Immature natural killer cell (primary cell): ENCODE results near the gene GRIK4. TPM values are rescaled to one million over a fixed set of nuclear protein-coding genes. Genes with fewer than 3 reads are reported as not detected.
"Not testable (repeated sequence)": the region's sequence is repeated elsewhere in the genome, so short reads cannot be mapped to it uniquely, and the experiment has no call there.

ENCODE experiments used
- DNase-seq, 3 donors: peaks; one replicate each; pipeline ENCODE4 v3.0.0; 2022; ENCODE audit warnings: mixed read lengths in 1 of 3
- H3K27ac Mint-ChIP-seq, 6 donors: one replicate each; pipeline ENCODE4 v1.8.0; 2020; ENCODE audit warnings: mixed read lengths in 6 of 6, mild to moderate bottlenecking in 5 of 6, inconsistent platforms in 4 of 6, moderate library complexity in 3 of 6
- H3K27me3 Mint-ChIP-seq, 3 donors: one replicate each; pipeline ENCODE4 v1.8.0; 2020 to 2021; ENCODE audit warnings: low read depth in 3 of 3, mild to moderate bottlenecking in 3 of 3, mixed read lengths in 3 of 3, moderate library complexity in 3 of 3, inconsistent platforms in 1 of 3
- H3K36me3 Mint-ChIP-seq, 3 donors: one replicate each; pipeline ENCODE4 v1.8.0; 2020; ENCODE audit warnings: mixed read lengths in 3 of 3, inconsistent platforms in 2 of 3, mild to moderate bottlenecking in 2 of 3
- H3K4me1 Mint-ChIP-seq, 2 donors: one replicate each; pipeline ENCODE4 v1.8.0; 2020; ENCODE audit warnings: inconsistent platforms in 2 of 2, mild to moderate bottlenecking in 2 of 2, mixed read lengths in 2 of 2, moderate library complexity in 1 of 2
- H3K4me3 Mint-ChIP-seq, 5 donors: one replicate each; pipeline ENCODE4 v1.8.0; 2020; ENCODE audit warnings: mild to moderate bottlenecking in 5 of 5, mixed read lengths in 5 of 5, inconsistent platforms in 3 of 5, moderate library complexity in 3 of 5
- H3K9me3 Mint-ChIP-seq, 6 donors: one replicate each; pipeline ENCODE4 v1.8.0; 2020; ENCODE audit warnings: mild to moderate bottlenecking in 6 of 6, mixed read lengths in 6 of 6, inconsistent platforms in 4 of 6, moderate library complexity in 3 of 6
- polyA plus RNA-seq, 3 donors: library from polyadenylated mRNA; unstranded; fragments of 300-500 nt; fragmentation: Illumina TruSeq; gene quantifications; one replicate each; pipeline ENCODE4 v1.2.3, GENCODE V29; 2021

The GRIK4 gene
- polyA plus RNA-seq, 3 donors from 2014 or later = 0.85 to 3.6 (median 2.0) TPM

- no peak overlapping the region for H3K27ac Mint-ChIP-seq
- no peak for DNase-seq
- peaks cover 0 to 7% (median 0%) of the 10 kb centered on the region in 3 donors for H3K36me3 Mint-ChIP-seq
- no peaks in the 10 kb centered on the region for H3K9me3 Mint-ChIP-seq
- H3K4me3 Mint-ChIP-seq = no peak overlapping the region
- H3K4me1 Mint-ChIP-seq = no peaks in the 10 kb centered on the region
- H3K27me3 Mint-ChIP-seq = peaks cover 3 to 20% (median 19%) of the 10 kb centered on the region in 3 donors
Observed at GRCh38 chr11:120499088-120499487, 12.5 kb upstream of the GRIK4 start.

- H3K27me3 Mint-ChIP-seq = peaks cover 3 to 24% (median 19%) of the 10 kb centered on the region in 3 donors
- peaks cover 0 to 7% (median 0%) of the 10 kb centered on the region in 3 donors for H3K36me3 Mint-ChIP-seq
- no peak overlapping the region for H3K27ac Mint-ChIP-seq
- no peaks in the 10 kb centered on the region for H3K9me3 Mint-ChIP-seq
- H3K4me1 Mint-ChIP-seq = no peaks in the 10 kb centered on the region
- no peak for DNase-seq
- no peak overlapping the region for H3K4me3 Mint-ChIP-seq
Observed at GRCh38 chr11:120499859-120500258, 11.7 kb upstream of the GRIK4 start.

- H3K27me3 Mint-ChIP-seq = peaks cover 7 to 24% (median 19%) of the 10 kb centered on the region in 3 donors
- H3K27ac Mint-ChIP-seq = no peak overlapping the region
- no peaks in the 10 kb centered on the region for H3K9me3 Mint-ChIP-seq
- peaks cover 0 to 7% (median 0%) of the 10 kb centered on the region in 3 donors for H3K36me3 Mint-ChIP-seq
- H3K4me3 Mint-ChIP-seq = no peak overlapping the region
- H3K4me1 Mint-ChIP-seq = no peaks in the 10 kb centered on the region
- DNase-seq = no peak
Observed at GRCh38 chr11:120500414-120501071, 11.0 kb upstream of the GRIK4 start.

- H3K4me3 Mint-ChIP-seq = no peak overlapping the region
- H3K9me3 Mint-ChIP-seq = no peaks in the 10 kb centered on the region
- no peak for DNase-seq
- H3K27me3 Mint-ChIP-seq = peaks cover 7 to 24% (median 19%) of the 10 kb centered on the region in 3 donors
- no peaks in the 10 kb centered on the region for H3K4me1 Mint-ChIP-seq
- peaks cover 0 to 4% (median 0%) of the 10 kb centered on the region in 3 donors for H3K36me3 Mint-ChIP-seq
- H3K27ac Mint-ChIP-seq = no peak overlapping the region
Observed at GRCh38 chr11:120501440-120501839, 10.1 kb upstream of the GRIK4 start.

GRCh38 chr11:120501976-120502755 is 9.4 kb upstream of the GRIK4 start:
- Mint-ChIP-seq H3K36me3 (no peaks in the 10 kb centered on the region), H3K27me3 (peaks cover 7 to 24% (median 23%) of the 10 kb centered on the region in 3 donors), H3K4me1 (no peaks in the 10 kb centered on the region), H3K9me3 (no peaks in the 10 kb centered on the region), H3K4me3 (no peak overlapping the region), H3K27ac (no peak overlapping the region)
- no peak for DNase-seq

GRCh38 chr11:120503529-120503928 is 8.0 kb upstream of the GRIK4 start:
- DNase-seq, H3K4me3 Mint-ChIP-seq, H3K4me1 Mint-ChIP-seq, H3K36me3 Mint-ChIP-seq, H3K27ac Mint-ChIP-seq, H3K9me3 Mint-ChIP-seq: not testable (repeated sequence)
- peaks cover 7 to 26% (median 20%) of the 10 kb centered on the region in 3 donors for H3K27me3 Mint-ChIP-seq

GRCh38 chr11:120505801-120506425 is 5.6 kb upstream of the GRIK4 start:
- H3K27me3 Mint-ChIP-seq = peaks cover 9 to 32% (median 19%) of the 10 kb centered on the region in 3 donors
- DNase-seq = no peak

GRCh38 chr11:120509346-120510053 is 2.0 kb upstream of the GRIK4 start:
- Mint-ChIP-seq H3K4me3 (peak overlapping the region in 2 of 5 donors; percentile 32 to 69), H3K27ac (no peak overlapping the region), H3K4me1 (peaks cover 6 to 17% of the 10 kb centered on the region in 2 donors), H3K27me3 (peaks cover 7 to 22% (median 14%) of the 10 kb centered on the region in 3 donors), H3K36me3 (no peaks in the 10 kb centered on the region), H3K9me3 (no peaks in the 10 kb centered on the region)
- no peak for DNase-seq

More at GRCh38 chr11:120505801-120506425, 5.6 kb upstream of the GRIK4 start:
- Mint-ChIP-seq H3K9me3 (no peaks in the 10 kb centered on the region), H3K4me1 (peaks cover 1 to 3% of the 10 kb centered on the region in 2 donors), H3K4me3 (no peak overlapping the region), H3K36me3 (no peaks in the 10 kb centered on the region), H3K27ac (no peak overlapping the region)

GRCh38 chr11:120510406-120511115 is 987 bp upstream of the GRIK4 start:
- no peak for DNase-seq
- no peaks in the 10 kb centered on the region for H3K9me3 Mint-ChIP-seq
- peak overlapping the region in 1 of 6 donors; percentile 60 for H3K27ac Mint-ChIP-seq
- peaks cover 4 to 26% (median 14%) of the 10 kb centered on the region in 3 donors for H3K27me3 Mint-ChIP-seq
- peaks cover 6 to 17% of the 10 kb centered on the region in 2 donors for H3K4me1 Mint-ChIP-seq
- H3K36me3 Mint-ChIP-seq = no peaks in the 10 kb centered on the region
- peak overlapping the region; percentile 6 to 71 (median 67) for H3K4me3 Mint-ChIP-seq

- DNase-seq = no peak
- Mint-ChIP-seq H3K36me3 (no peaks in the 10 kb centered on the region), H3K9me3 (no peaks in the 10 kb centered on the region), H3K27me3 (peaks cover 4 to 29% (median 14%) of the 10 kb centered on the region in 3 donors), H3K4me1 (peaks cover 6 to 22% of the 10 kb centered on the region in 2 donors), H3K27ac (peak overlapping the region in 1 of 6 donors; percentile 67), H3K4me3 (peak overlapping the region; percentile 30 to 84 (median 72))
Observed at GRCh38 chr11:120511820-120512738, 531 bp downstream of the GRIK4 start.

GRCh38 chr11:120512739-120513435 is 1.3 kb downstream of the GRIK4 start:
- no peaks in the 10 kb centered on the region for H3K9me3 Mint-ChIP-seq
- no peaks in the 10 kb centered on the region for H3K36me3 Mint-ChIP-seq
- peaks cover 4 to 33% (median 14%) of the 10 kb centered on the region in 3 donors for H3K27me3 Mint-ChIP-seq
- peak overlapping the region; percentile 44 to 84 (median 72) for H3K4me3 Mint-ChIP-seq
- H3K4me1 Mint-ChIP-seq = peaks cover 6 to 22% of the 10 kb centered on the region in 2 donors
- peak in 1 of 3 donors; percentile 4 for DNase-seq
- H3K27ac Mint-ChIP-seq = no peak overlapping the region
